Peyer's patch (tissue), 4 donors: ENCODE measurements around the gene CCDC194. TPM values are rescaled to one million over a fixed set of nuclear protein-coding genes. Genes with fewer than 3 reads are reported as not detected.

ENCODE experiments used
- DNase-seq, 3 donors: peaks; one replicate each; pipeline ENCODE4 v3.0.0-alpha.2; 2017 to 2019
- H3K27ac ChIP-seq, 4 donors: fragments of 200-600 bp; sonication (generic); one replicate each; pipeline ENCODE4 v1.5.1; 2016 to 2019
- H3K27me3 ChIP-seq, 2 donors: fragments of 200-600 bp; sonication (generic); one replicate each; pipeline ENCODE4 v1.5.1; 2019
- H3K36me3 ChIP-seq, 3 donors: fragments of 200-600 bp; sonication (generic); one replicate each; pipeline ENCODE4 v1.5.1; 2016 to 2019
- H3K4me1 ChIP-seq, 4 donors: fragments of 200-600 bp; sonication (generic); one replicate each; pipeline ENCODE4 v1.5.1; 2016 to 2019
- H3K4me3 ChIP-seq, 4 donors: fragments of 200-600 bp; sonication (generic); 1 replicate in 3 of 4; 2 replicates in 1 of 4; pipeline ENCODE4 v1.5.1; 2016 to 2019; ENCODE audit warnings: mild to moderate bottlenecking in 1 of 4
- H3K9me3 ChIP-seq, 4 donors: fragments of 200-600 bp; sonication (generic); one replicate each; pipeline ENCODE4 v1.5.1; 2016 to 2019; ENCODE audit warnings: mild to moderate bottlenecking in 1 of 4
- CTCF ChIP-seq, 6 experiments: fragments of 450-650 bp in 4 of 6; fragments of 200-600 bp in 2 of 6; sonication (generic) in 1 of 6; IDR thresholded peaks; one replicate each; pipeline ENCODE4 v1.5.1; 2017 to 2019; ENCODE audit warnings: antibody characterized with exemption in 6 of 6, mild to moderate bottlenecking in 3 of 6, moderate library complexity in 1 of 6
- POLR2A ChIP-seq, 2 donors: fragments of 450-650 bp; IDR thresholded peaks; one replicate each; pipeline ENCODE4 v1.5.1; 2017; ENCODE audit warnings: antibody characterized with exemption in 2 of 2, mild to moderate bottlenecking in 2 of 2, moderate library complexity in 2 of 2
- total RNA-seq, 4 donors: library from RNA; depleted of rRNA; stranded (reverse); fragments of >200 nt; gene quantifications; one replicate each; pipeline ENCODE4 v1.1.0, GENCODE V29; 2016

Gene CCDC194
- total RNA-seq, 4 donors from 2014 or later: not detected

- H3K4me1 ChIP-seq: no peaks in the 10 kb centered on the region
- H3K27me3 ChIP-seq: no peaks in the 10 kb centered on the region
- H3K4me3 ChIP-seq: no peak overlapping the region
- H3K27ac ChIP-seq: no peak overlapping the region
- no peaks in the 10 kb centered on the region for H3K36me3 ChIP-seq
- no peaks in the 10 kb centered on the region for H3K9me3 ChIP-seq
- DNase-seq: no peak
- TF ChIP-seq POLR2A (IDR thresholded peaks at IDR 0.05) (no peak), CTCF (IDR thresholded peaks at IDR 0.05) (no peak)
These were observed 42.1 kb downstream of the CCDC194 start for GRCh38 chr19:17351815-17352435.

- Histone ChIP-seq H3K4me1 (peaks cover 0 to 6% (median 0%) of the 10 kb centered on the region in 4 donors), H3K27me3 (no peaks in the 10 kb centered on the region), H3K9me3 (no peaks in the 10 kb centered on the region), H3K4me3 (no peak overlapping the region), H3K27ac (peak overlapping the region in 1 of 4 donors; percentile 42), H3K36me3 (no peaks in the 10 kb centered on the region)
- TF ChIP-seq CTCF (IDR thresholded peaks at IDR 0.05) (no peak), POLR2A (IDR thresholded peaks at IDR 0.05) (no peak)
- no peak for DNase-seq
These were observed 45.3 kb downstream of the CCDC194 start for GRCh38 chr19:17348700-17349099.

GRCh38 chr19:17347877-17348276 lies 46.1 kb downstream of the CCDC194 start:
- peak overlapping the region in 2 of 4 donors; percentile 12 to 22 for H3K27ac ChIP-seq
- H3K4me1 ChIP-seq: peaks cover 0 to 6% (median 0%) of the 10 kb centered on the region in 4 donors
- DNase-seq: no peak
- H3K36me3 ChIP-seq: no peaks in the 10 kb centered on the region
- no peak overlapping the region for H3K4me3 ChIP-seq
- TF ChIP-seq POLR2A (IDR thresholded peaks at IDR 0.05) (no peak), CTCF (IDR thresholded peaks at IDR 0.05) (no peak)
- H3K27me3 ChIP-seq: no peaks in the 10 kb centered on the region
- H3K9me3 ChIP-seq: no peaks in the 10 kb centered on the region

- no peaks in the 10 kb centered on the region for H3K9me3 ChIP-seq
- no peaks in the 10 kb centered on the region for H3K36me3 ChIP-seq
- H3K4me3 ChIP-seq: no peak overlapping the region
- H3K27ac ChIP-seq: peak overlapping the region; percentile 12 to 52 (median 30)
- no peak for DNase-seq
- peaks cover 0 to 6% (median 0%) of the 10 kb centered on the region in 4 donors for H3K4me1 ChIP-seq
- TF ChIP-seq POLR2A (IDR thresholded peaks at IDR 0.05) (no peak), CTCF (IDR thresholded peaks at IDR 0.05) (no peak)
- H3K27me3 ChIP-seq: no peaks in the 10 kb centered on the region
These were observed 46.6 kb downstream of the CCDC194 start for GRCh38 chr19:17347361-17347760.

- H3K27me3 ChIP-seq: no peaks in the 10 kb centered on the region
- H3K4me3 ChIP-seq: no peak overlapping the region
- H3K27ac ChIP-seq: peak overlapping the region in 2 of 4 donors; percentile 3 to 17
- H3K9me3 ChIP-seq: no peaks in the 10 kb centered on the region
- TF ChIP-seq CTCF (IDR thresholded peaks at IDR 0.05): peak; percentile 89 to 94 (median 90)
- TF ChIP-seq POLR2A (IDR thresholded peaks at IDR 0.05): no peak
- H3K4me1 ChIP-seq: peaks cover 0 to 6% (median 0%) of the 10 kb centered on the region in 4 donors
- peak; percentile 72 to 92 (median 85) for DNase-seq
- H3K36me3 ChIP-seq: no peaks in the 10 kb centered on the region
These were observed 47.8 kb downstream of the CCDC194 start for GRCh38 chr19:17346109-17346671.
